ENCODE results near the gene RBM7.

- TF ChIP-seq ZNF274 (IDR thresholded peaks at IDR 0.05; ENCODE audit: low read depth, low read length), result no peak
- no peak for TF ChIP-seq YY1 (IDR thresholded peaks at IDR 0.05; ENCODE audit: insufficient read depth, insufficient read length)
- no peak for TF ChIP-seq SUZ12 (IDR thresholded peaks at IDR 0.05; ENCODE audit: extremely low read depth, insufficient read depth, insufficient read length)
Measured at GRCh38 chr11:114398303-114398920, 2.1 kb upstream of the RBM7 start.

Data from NT2/D1 (cell line).